VCaP (cell line): ENCODE data around the gene ATP2B3.

Source experiments
- H3K27ac ChIP-seq: fragments of 450-650 bp; 2 replicates; pipeline ENCODE4 v1.5.1; 2017
- CTCF ChIP-seq: fragments of 450-650 bp; conservative IDR thresholded peaks from 2 replicates; pipeline ENCODE4 v1.5.1; 2017; ENCODE audit warnings: mild to moderate bottlenecking, moderate library complexity

The ATP2B3 gene

DNA sequence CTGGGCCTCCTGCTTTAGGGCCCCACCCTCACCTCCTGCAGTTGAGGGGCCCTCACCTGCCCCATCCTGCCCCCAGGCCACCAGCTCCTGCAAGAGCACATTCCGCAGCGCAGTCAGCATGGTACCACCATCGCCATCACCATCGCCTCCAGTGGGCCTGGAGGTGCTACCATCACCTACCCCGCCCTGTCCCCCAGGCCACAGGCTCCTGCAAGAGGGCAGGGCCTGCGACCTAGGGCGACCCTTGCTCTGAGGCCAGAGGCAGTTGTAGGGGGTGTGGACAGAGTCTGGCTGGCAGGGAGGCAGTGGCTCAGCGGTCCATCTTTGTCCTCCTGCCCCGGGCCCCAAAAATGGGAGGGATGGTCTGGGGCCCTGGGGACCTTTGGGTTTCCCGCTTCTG is 43.2 kb upstream of the ATP2B3 start:
- TF ChIP-seq CTCF = no peak
- H3K27ac ChIP-seq = no peak overlapping the region; the same call in 1 of the 2 replicates

GRCh38 chrX:153474718-153475117 is 42.7 kb upstream of the ATP2B3 start:
- peak overlapping the region; percentile 41; the same call in 1 of the 2 replicates for H3K27ac ChIP-seq
- TF ChIP-seq CTCF = no peak

DNA sequence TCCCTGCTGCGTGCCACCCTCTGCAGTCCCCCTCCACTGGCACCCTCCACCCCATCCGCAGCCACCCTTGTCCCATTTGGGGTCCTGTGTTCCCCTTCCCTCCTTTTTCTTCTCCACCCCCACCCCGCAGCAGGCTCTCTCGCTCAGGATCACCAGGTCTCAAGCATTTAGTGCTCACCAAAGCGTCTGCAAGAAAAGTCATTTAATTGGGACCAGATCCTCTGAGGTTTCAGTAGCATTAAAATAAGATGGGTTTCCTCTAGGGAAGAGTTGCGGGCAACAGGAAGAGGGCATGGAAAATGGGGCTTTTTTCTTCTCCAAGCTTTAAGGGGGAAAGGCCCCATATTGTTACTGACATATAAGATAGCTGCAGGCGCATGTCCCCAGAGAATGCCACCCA is 42.2 kb upstream of the ATP2B3 start:
- H3K27ac ChIP-seq = peak overlapping the region; percentile 41; the same call in 1 of the 2 replicates
- TF ChIP-seq CTCF = no peak

- H3K27ac ChIP-seq = no peak overlapping the region
- TF ChIP-seq CTCF = no peak
Measured at GRCh38 chrX:153475751-153476281, 41.6 kb upstream of the ATP2B3 start.

DNA sequence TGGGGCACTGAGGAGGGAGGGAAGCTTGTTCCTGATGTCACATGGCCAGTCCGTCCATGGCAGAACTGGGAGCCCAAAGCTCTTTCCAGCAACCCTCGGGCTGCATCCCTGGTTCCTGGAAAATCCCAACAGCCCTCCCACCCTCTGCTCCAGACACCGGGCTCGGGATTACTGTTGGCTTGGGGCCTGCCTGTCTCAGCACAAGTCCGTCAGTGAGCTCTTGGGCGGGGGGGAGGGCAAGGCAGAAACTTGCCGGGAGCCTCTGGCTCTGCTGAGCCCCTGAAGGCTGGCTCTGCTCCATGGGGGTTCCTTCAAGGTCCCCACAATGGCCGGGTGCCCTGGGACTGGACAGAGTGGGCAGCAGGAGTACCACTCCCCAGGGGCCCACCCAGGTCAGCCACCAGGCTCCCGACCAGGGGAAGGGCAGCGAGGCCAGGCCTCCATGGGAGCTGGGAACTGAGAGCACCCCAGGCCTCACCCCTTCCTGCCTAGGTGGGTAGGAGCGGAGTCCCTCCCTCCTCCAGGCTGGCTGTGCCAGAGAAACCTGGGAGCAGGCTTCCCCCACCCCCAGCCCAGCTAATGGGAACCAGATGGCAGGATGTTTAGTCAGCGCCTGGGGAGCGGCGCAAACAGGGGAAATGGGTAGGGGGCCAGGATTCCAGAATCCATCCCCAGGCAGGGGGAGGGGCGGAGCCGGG is 40.6 kb upstream of the ATP2B3 start:
- TF ChIP-seq CTCF = no peak
- H3K27ac ChIP-seq = no peak overlapping the region

- no peak for TF ChIP-seq CTCF
- H3K27ac ChIP-seq = no peak overlapping the region
Measured at GRCh38 chrX:153477364-153477857, 40.0 kb upstream of the ATP2B3 start.

GRCh38 chrX:153477901-153478300 is 39.5 kb upstream of the ATP2B3 start:
- TF ChIP-seq CTCF = no peak
- no peak overlapping the region for H3K27ac ChIP-seq
